GM11168 (cell line): ENCODE data around the gene ATP9B.
"Not testable (repeated sequence)": the region's sequence is repeated elsewhere in the genome, so short reads cannot be mapped to it uniquely, and the experiment has no call there.

ENCODE experiments used
- in situ Hi-C: fragments of 300-500 bp; cut with MboI; formaldehyde crosslinking; loops from one replicate; pipeline ENCODE4 v1.12.0; 2022; ENCODE audit warnings: low sequenced_read_pairs; ENCODE audit not compliant: unreplicated experiment

Gene ATP9B

GRCh38 chr18:79223431-79223830 lies 154.2 kb downstream of the ATP9B start:
- in situ Hi-C loops, result no loop called here

DNA sequence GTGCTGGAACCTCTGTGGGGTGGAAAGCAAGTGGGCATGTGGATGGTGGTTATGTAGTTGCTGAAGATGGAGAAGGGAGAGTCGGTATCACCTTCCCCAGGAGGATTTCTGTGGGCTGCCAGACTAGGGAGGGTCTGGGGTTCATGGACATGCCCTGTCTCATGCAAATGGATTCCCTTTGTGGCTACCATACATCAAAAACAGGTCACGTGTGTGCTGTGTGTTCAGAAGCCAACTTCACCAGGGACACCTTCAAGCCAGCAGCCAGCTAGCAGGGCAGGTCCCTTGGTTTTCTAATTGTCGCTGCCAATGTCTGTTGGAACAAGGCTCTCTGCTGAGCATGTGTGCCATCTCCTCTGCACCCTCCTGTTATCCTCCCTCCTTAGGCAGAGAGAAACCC lies 155.2 kb downstream of the ATP9B start:
- in situ Hi-C loops, result no loop called here

DNA sequence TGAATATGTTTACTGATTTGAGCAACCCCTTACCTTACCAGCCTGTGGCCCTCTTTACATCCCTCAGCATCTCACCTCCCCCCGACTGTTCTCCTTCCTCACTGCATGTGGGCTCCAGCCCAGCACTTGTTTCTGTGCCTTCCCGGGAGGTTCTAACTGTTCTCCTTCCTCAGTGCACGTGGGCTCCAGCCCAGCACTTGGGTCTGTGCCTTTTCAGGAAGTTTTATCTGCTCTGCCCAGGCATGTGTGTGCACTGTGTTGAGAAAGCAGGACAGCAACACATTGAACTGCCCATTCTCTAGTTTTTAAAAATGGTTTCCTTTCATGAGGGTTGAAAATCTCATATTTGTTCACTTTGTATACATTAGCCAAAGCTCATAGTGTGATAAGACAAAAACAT lies 158.4 kb downstream of the ATP9B start:
- in situ Hi-C loops, result no loop called here

- in situ Hi-C loops, result no loop called here
Measured at GRCh38 chr18:79229431-79229830, 160.2 kb downstream of the ATP9B start.

- in situ Hi-C loops, result no loop called here
Measured at GRCh38 chr18:79234438-79234837, 165.2 kb downstream of the ATP9B start.

DNA sequence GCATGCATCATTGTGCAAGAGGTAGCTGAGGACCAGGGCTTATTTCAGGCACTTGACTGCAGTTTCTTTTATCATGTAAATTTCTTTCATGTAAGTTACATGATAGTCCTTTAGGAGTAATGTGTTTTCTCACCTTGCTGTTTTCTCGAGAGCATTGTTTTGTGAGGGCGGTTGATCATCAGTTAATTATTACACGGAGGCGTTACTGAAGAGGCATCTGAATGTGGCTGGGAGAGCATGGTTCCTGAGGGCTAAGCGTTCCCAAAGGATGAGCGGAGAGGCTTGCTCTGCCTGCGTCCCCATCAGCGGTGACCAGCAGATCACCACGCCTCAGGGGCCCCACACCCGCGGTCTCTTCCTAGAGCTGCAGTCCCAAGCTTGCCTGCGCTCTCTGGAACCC lies 170.4 kb downstream of the ATP9B start:
- in situ Hi-C loops, result no loop called here

GRCh38 chr18:79241755-79242154 lies 172.6 kb downstream of the ATP9B start:
- in situ Hi-C loops, result no loop called here

- in situ Hi-C loops, result no loop called here
Measured at GRCh38 chr18:79242246-79242645, 173.1 kb downstream of the ATP9B start.

- in situ Hi-C loops, result no loop called here
Measured at GRCh38 chr18:79245517-79246001, 176.4 kb downstream of the ATP9B start.

DNA sequence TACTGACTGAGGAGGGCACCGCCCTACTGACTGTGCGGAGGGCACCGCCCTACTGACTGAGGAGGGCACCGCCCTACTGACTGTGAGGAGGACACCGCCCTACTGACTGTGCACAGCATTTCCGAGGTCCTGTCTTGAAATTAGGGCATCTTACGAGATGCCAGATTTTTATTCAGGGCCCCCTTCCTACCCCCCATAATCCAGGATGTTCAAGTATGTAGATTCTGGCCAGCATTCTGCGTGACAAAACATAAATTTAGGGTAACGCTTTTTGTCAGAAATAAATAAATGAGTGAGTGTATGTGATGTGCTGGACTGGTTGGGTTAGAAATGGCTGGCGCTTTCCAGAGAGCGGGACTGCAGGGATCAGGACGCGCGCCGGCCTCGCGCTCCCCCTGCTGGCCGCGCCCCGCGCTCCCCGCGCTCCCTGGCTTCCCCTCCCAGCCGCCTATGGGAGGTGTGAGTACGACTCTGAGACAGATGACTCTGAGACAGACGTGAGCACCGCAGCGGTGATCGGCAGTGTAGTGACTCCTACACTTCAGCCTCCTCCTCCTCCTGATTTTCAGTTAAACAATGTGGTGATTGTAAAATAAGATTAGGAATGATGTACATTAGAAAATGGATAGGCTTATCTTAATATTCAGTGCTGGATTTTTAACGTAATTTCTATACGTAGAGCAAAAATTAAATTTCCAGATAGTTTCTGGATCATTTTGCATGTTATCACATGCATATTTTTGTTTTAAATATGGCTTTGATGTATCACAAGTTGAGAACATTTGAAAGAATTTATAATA lies 177.3 kb downstream of the ATP9B start:
- in situ Hi-C loops, result no loop called here

- in situ Hi-C loops, result no loop called here
Measured at GRCh38 chr18:79248495-79249060, 179.4 kb downstream of the ATP9B start.

- in situ Hi-C loops, result no loop called here
Measured at GRCh38 chr18:79250301-79250981, 181.2 kb downstream of the ATP9B start.

- in situ Hi-C loops, result no loop called here
Measured at GRCh38 chr18:79251021-79251420, 181.8 kb downstream of the ATP9B start.

- in situ Hi-C loops, result no loop called here
Measured at GRCh38 chr18:79252904-79253633, 183.9 kb downstream of the ATP9B start.

- in situ Hi-C loops, result no loop called here
Measured at GRCh38 chr18:79257480-79257879, 188.3 kb downstream of the ATP9B start.

- in situ Hi-C loops, result no loop called here
Measured at GRCh38 chr18:79258447-79258846, 189.3 kb downstream of the ATP9B start.

GRCh38 chr18:79259218-79259617 lies 190.0 kb downstream of the ATP9B start:
- in situ Hi-C loops, result no loop called here

GRCh38 chr18:79260023-79260422 lies 190.8 kb downstream of the ATP9B start:
- in situ Hi-C loops, result no loop called here

- in situ Hi-C loops, result no loop called here
Measured at GRCh38 chr18:79260510-79260909, 191.3 kb downstream of the ATP9B start.

DNA sequence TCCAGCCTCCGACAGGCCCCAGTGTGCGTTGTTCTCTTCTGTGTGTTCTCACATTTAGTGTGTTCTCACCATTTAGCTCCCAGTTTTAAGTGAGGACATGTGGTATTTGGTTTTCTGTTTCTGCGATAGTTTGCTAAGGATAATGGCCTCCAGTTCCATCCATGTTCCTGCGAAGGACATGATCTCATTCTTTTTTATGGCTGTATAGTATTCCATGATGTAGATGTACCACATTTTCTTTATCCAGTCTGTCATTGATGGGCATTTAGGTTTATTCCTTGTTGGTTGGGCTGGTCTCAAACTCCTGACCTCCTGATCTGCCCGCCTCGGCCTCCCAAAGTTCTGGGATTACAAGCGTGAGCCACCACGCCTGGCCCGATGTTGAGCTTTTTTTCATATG lies 195.9 kb downstream of the ATP9B start:
- in situ Hi-C loops, result not testable (repeated sequence)

GRCh38 chr18:79271812-79272211 lies 202.6 kb downstream of the ATP9B start:
- in situ Hi-C loops, result not testable (repeated sequence)
